Measurements from ENCODE around the gene POLDIP2.

Gene POLDIP2

GRCh38 chr17:28331891-28332420 is 25.4 kb downstream of the POLDIP2 start:
- DNase-seq (no peak), ATAC-seq (ENCODE audit: insufficient read depth, low read depth) (no peak)
- Histone ChIP-seq H3K9ac (ENCODE audit: low read depth, low read length) (no peak overlapping the region), H2AFZ (ENCODE audit: low read depth, low read length) (no peak overlapping the region), H3K79me2 (ENCODE audit: insufficient read depth, low read length) (peaks cover 41% of the 10 kb centered on the region), H3K27ac (ENCODE audit: low read length) (no peak overlapping the region), H3K4me3 (ENCODE audit: low read depth in 1 of 2, low read length in 2 of 2) (no peak overlapping the region), H3K36me3 (ENCODE audit: insufficient read depth, low read length) (peaks cover 39% of the 10 kb centered on the region), H3K4me2 (ENCODE audit: insufficient read depth, low read length) (0 out of 2 replicates have a peak overlapping the region, but pooled peaks have one; percentile 3), H3K9me3 (ENCODE audit: insufficient read depth, low read length, severe bottlenecking) (no peaks in the 10 kb centered on the region), H4K20me1 (ENCODE audit: insufficient read depth, low read length) (peaks cover 7% of the 10 kb centered on the region), H3K27me3 (ENCODE audit: insufficient read depth, low read length, poor library complexity) (no peaks in the 10 kb centered on the region), H3K4me1 (ENCODE audit: insufficient read depth, low read length) (peaks cover 33% of the 10 kb centered on the region)
- TF ChIP-seq CTCF (IDR thresholded peaks at IDR 0.05; ENCODE audit: borderline replicate concordance, extremely low read depth, low read length, poor library complexity, severe bottlenecking) (no peak), EZH2 (IDR thresholded peaks at IDR 0.05; ENCODE audit: borderline replicate concordance, low read depth, low read length, severe bottlenecking) (no peak)

- peaks cover 52% of the 10 kb centered on the region for H3K36me3 ChIP-seq (ENCODE audit: insufficient read depth, low read length)
- H3K79me2 ChIP-seq (ENCODE audit: insufficient read depth, low read length), result peaks cover 41% of the 10 kb centered on the region
- H3K4me2 ChIP-seq (ENCODE audit: insufficient read depth, low read length), result no peak overlapping the region
- no peak overlapping the region for H2AFZ ChIP-seq (ENCODE audit: low read depth, low read length)
- H3K4me1 ChIP-seq (ENCODE audit: insufficient read depth, low read length), result peaks cover 25% of the 10 kb centered on the region
- no peak overlapping the region for H3K4me3 ChIP-seq (ENCODE audit: low read depth in 1 of 2, low read length in 2 of 2)
- ATAC-seq (ENCODE audit: insufficient read depth, low read depth) (no peak), DNase-seq (no peak)
- H3K9ac ChIP-seq (ENCODE audit: low read depth, low read length), result no peak overlapping the region
- no peaks in the 10 kb centered on the region for H3K9me3 ChIP-seq (ENCODE audit: insufficient read depth, low read length, severe bottlenecking)
- TF ChIP-seq EZH2 (IDR thresholded peaks at IDR 0.05; ENCODE audit: borderline replicate concordance, low read depth, low read length, severe bottlenecking), result no peak
- TF ChIP-seq CTCF (IDR thresholded peaks at IDR 0.05; ENCODE audit: borderline replicate concordance, extremely low read depth, low read length, poor library complexity, severe bottlenecking), result no peak
- no peaks in the 10 kb centered on the region for H3K27me3 ChIP-seq (ENCODE audit: insufficient read depth, low read length, poor library complexity)
- H3K27ac ChIP-seq (ENCODE audit: low read length), result no peak overlapping the region
- H4K20me1 ChIP-seq (ENCODE audit: insufficient read depth, low read length), result peaks cover 18% of the 10 kb centered on the region
These were observed 26.7 kb downstream of the POLDIP2 start for GRCh38 chr17:28330671-28331070.

GRCh38 chr17:28328325-28328724 is 29.0 kb downstream of the POLDIP2 start:
- H3K9ac ChIP-seq (ENCODE audit: low read depth, low read length), result no peak overlapping the region
- DNase-seq (no peak), ATAC-seq (ENCODE audit: insufficient read depth, low read depth) (no peak)
- peaks cover 63% of the 10 kb centered on the region for H3K36me3 ChIP-seq (ENCODE audit: insufficient read depth, low read length)
- H3K4me2 ChIP-seq (ENCODE audit: insufficient read depth, low read length), result no peak overlapping the region
- no peaks in the 10 kb centered on the region for H3K9me3 ChIP-seq (ENCODE audit: insufficient read depth, low read length, severe bottlenecking)
- no peak overlapping the region for H3K27ac ChIP-seq (ENCODE audit: low read length)
- H4K20me1 ChIP-seq (ENCODE audit: insufficient read depth, low read length), result peaks cover 29% of the 10 kb centered on the region; the same call in 1 of the 2 replicates
- peaks cover 8% of the 10 kb centered on the region; the same call in 1 of the 2 replicates for H3K4me1 ChIP-seq (ENCODE audit: insufficient read depth, low read length)
- H3K4me3 ChIP-seq (ENCODE audit: low read depth in 1 of 2, low read length in 2 of 2), result no peak overlapping the region
- TF ChIP-seq EZH2 (IDR thresholded peaks at IDR 0.05; ENCODE audit: borderline replicate concordance, low read depth, low read length, severe bottlenecking) (no peak), CTCF (IDR thresholded peaks at IDR 0.05; ENCODE audit: borderline replicate concordance, extremely low read depth, low read length, poor library complexity, severe bottlenecking) (no peak)
- no peaks in the 10 kb centered on the region for H3K27me3 ChIP-seq (ENCODE audit: insufficient read depth, low read length, poor library complexity)
- peaks cover 45% of the 10 kb centered on the region for H3K79me2 ChIP-seq (ENCODE audit: insufficient read depth, low read length)
- no peak overlapping the region for H2AFZ ChIP-seq (ENCODE audit: low read depth, low read length)
